Upper lobe of left lung (tissue), 6 donors: Measurements from ENCODE around the gene SYTL5. TPM values are rescaled to one million over a fixed set of nuclear protein-coding genes. Genes with fewer than 3 reads are reported as not detected.

Source experiments
- ATAC-seq, 2 donors: fragments of 200-7000 bp; cut with Tn5 transposase; one replicate each; pipeline ENCODE4 v1.9.1; 2022; ENCODE audit warnings: mild to moderate bottlenecking in 2 of 2, moderate library complexity in 2 of 2; ENCODE audit not compliant: low FRiP score in 2 of 2
- DNase-seq, 2 donors: peaks; one replicate each; pipeline ENCODE4 v3.0.0-alpha.2; 2019 to 2020
- H3K27ac ChIP-seq, 4 donors: fragments of 200-600 bp; sonication (generic); one replicate each; pipeline ENCODE4 v1.5.1; 2016 to 2019
- H3K27me3 ChIP-seq, 4 donors: fragments of 200-600 bp; sonication (generic); one replicate each; pipeline ENCODE4 v1.5.1; 2017 to 2019
- H3K36me3 ChIP-seq, 4 donors: fragments of 200-600 bp; sonication (generic); one replicate each; pipeline ENCODE4 v1.5.1; 2016 to 2019
- H3K4me1 ChIP-seq, 4 donors: fragments of 200-600 bp; sonication (generic); one replicate each; pipeline ENCODE4 v1.5.1; 2018 to 2019
- H3K4me3 ChIP-seq, 4 donors: fragments of 200-600 bp; sonication (generic); one replicate each; pipeline ENCODE4 v1.5.1; 2017 to 2019; ENCODE audit warnings: mild to moderate bottlenecking in 2 of 4, moderate library complexity in 1 of 4
- H3K9me3 ChIP-seq, 4 donors: fragments of 200-600 bp; sonication (generic); one replicate each; pipeline ENCODE4 v1.5.1; 2018 to 2019
- EP300 ChIP-seq, 4 donors: sonication (generic); formaldehyde crosslinking; IDR thresholded peaks; one replicate each; pipeline ENCODE4 v1.5.1; 2017; ENCODE audit warnings: antibody characterized with exemption in 4 of 4, control low read depth in 2 of 4
- POLR2A ChIP-seq, 4 donors: fragments of 450-650 bp; IDR thresholded peaks; one replicate each; pipeline ENCODE4 v1.5.1; 2016 to 2017; ENCODE audit warnings: antibody characterized with exemption in 4 of 4, mild to moderate bottlenecking in 2 of 4
- POLR2AphosphoS5 ChIP-seq, 2 donors: sonication (generic); formaldehyde crosslinking; IDR thresholded peaks; one replicate each; pipeline ENCODE4 v1.5.1; 2017; ENCODE audit warnings: antibody characterized with exemption in 2 of 2
- WGBS, 2 donors: methylation state at CpG; one replicate each; pipeline ENCODE4 v1.1.5; 2017 to 2018; 5-methylcytosine and 5-hydroxymethylcytosine counted together
- total RNA-seq, 6 donors: library from RNA; depleted of rRNA in 4 of 6; stranded (reverse); fragments of >200 nt in 4 of 6; gene quantifications; one replicate each; pipeline versions ENCODE4 v1.1.0 to v1.2.1, GENCODE V29; 2016 to 2021
- TF ChIP-seq, protein P1 (sequence below), 6 experiments: fragments of 450-650 bp in 4 of 6; fragments of 200-600 bp in 2 of 6; sonication (generic) in 2 of 6; IDR thresholded peaks; one replicate each; pipeline ENCODE4 v1.5.1; 2016 to 2019; ENCODE audit warnings: antibody characterized with exemption in 6 of 6
- donor health status: DM: no; HTN: no; CAD: no; lungs with moderate emphysema.
- donor health status: DM: no; HTN: yes; CAD: no; lungs with severe emphysema.

The SYTL5 gene
- total RNA-seq, 6 donors from 2014 or later, result 0.30 to 3.6 (median 0.71) TPM

DNA sequence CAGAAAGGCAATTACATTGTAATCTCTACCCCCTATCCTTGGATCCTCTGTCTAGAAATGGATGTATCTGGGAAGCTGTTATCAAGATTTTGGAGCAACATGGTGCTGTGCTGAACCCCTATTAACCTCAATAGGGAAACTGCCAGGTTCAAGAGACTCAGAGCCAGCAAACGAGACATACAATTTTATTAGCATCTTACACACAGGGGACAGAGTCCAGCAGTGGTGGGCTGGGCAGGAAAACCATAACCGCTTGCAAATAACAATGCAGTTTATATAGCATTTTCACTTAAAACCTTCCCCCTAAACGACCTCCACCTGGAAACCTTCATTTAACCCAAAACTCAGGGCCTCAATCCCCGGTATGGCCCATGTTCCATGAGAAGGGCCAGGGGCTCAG, 79.5 kb downstream of the SYTL5 start:
- Histone ChIP-seq H3K4me1 (no peaks in the 10 kb centered on the region), H3K9me3 (no peaks in the 10 kb centered on the region), H3K36me3 (no peaks in the 10 kb centered on the region), H3K27me3 (no peaks in the 10 kb centered on the region), H3K4me3 (no peak overlapping the region), H3K27ac (no peak overlapping the region)
- ATAC-seq, result no peak
- WGBS, 2 donors, result 69 to 94% methylated on average over 2 to 4 of the region's 4 CpGs
- no peak for TF ChIP-seq POLR2A (IDR thresholded peaks at IDR 0.05)
- no peak for TF ChIP-seq EP300 (IDR thresholded peaks at IDR 0.05)
- TF ChIP-seq, protein P1, sequence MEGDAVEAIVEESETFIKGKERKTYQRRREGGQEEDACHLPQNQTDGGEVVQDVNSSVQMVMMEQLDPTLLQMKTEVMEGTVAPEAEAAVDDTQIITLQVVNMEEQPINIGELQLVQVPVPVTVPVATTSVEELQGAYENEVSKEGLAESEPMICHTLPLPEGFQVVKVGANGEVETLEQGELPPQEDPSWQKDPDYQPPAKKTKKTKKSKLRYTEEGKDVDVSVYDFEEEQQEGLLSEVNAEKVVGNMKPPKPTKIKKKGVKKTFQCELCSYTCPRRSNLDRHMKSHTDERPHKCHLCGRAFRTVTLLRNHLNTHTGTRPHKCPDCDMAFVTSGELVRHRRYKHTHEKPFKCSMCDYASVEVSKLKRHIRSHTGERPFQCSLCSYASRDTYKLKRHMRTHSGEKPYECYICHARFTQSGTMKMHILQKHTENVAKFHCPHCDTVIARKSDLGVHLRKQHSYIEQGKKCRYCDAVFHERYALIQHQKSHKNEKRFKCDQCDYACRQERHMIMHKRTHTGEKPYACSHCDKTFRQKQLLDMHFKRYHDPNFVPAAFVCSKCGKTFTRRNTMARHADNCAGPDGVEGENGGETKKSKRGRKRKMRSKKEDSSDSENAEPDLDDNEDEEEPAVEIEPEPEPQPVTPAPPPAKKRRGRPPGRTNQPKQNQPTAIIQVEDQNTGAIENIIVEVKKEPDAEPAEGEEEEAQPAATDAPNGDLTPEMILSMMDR (IDR thresholded peaks at IDR 0.05), result no peak
- no peak for TF ChIP-seq POLR2AphosphoS5 (IDR thresholded peaks at IDR 0.05)
- no peak for DNase-seq

DNA sequence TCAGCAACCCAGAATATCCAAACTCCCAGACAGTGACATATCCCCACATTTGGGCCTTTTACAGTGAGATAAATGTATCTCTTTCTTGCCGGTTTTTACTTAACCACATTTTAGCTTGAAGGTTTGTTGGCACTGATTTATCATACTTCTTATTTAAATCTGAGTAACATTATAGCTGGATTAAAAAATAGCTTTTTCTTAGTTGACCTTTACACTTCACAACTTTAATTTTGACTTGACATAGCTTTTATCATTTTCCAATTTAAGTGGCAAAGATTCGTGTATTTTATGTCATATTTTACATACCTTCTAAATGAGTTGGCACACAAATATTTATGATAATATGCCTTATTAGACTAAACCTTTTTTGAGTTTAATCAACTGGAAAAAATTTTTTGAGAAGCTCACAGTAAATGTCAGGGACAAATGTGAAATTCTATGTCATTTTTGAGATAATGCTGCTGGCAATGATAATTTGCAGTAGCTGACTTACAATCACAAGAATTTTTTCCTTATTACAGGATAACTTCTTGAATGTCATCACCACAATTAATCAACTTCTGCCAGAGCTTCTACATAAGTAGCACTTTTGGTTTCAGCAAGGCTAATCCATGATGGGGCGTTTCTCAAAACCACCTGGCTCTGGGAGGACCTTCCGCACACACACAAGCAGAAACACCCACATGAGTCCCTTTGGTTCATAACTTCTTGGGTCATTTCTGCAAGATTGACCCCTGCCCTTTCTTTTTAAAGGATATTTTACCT, 80.3 kb downstream of the SYTL5 start:
- Histone ChIP-seq H3K9me3 (no peaks in the 10 kb centered on the region), H3K27ac (no peak overlapping the region), H3K4me1 (no peaks in the 10 kb centered on the region), H3K27me3 (no peaks in the 10 kb centered on the region), H3K36me3 (no peaks in the 10 kb centered on the region), H3K4me3 (no peak overlapping the region)
- DNase-seq (no peak), ATAC-seq (no peak)
- WGBS, 2 donors, result 75 to 81% methylated on average over 3 to 4 of the region's 4 CpGs
- TF ChIP-seq, protein P1 (IDR thresholded peaks at IDR 0.05), result no peak
- no peak for TF ChIP-seq EP300 (IDR thresholded peaks at IDR 0.05)
- no peak for TF ChIP-seq POLR2A (IDR thresholded peaks at IDR 0.05)
- no peak for TF ChIP-seq POLR2AphosphoS5 (IDR thresholded peaks at IDR 0.05)

DNA sequence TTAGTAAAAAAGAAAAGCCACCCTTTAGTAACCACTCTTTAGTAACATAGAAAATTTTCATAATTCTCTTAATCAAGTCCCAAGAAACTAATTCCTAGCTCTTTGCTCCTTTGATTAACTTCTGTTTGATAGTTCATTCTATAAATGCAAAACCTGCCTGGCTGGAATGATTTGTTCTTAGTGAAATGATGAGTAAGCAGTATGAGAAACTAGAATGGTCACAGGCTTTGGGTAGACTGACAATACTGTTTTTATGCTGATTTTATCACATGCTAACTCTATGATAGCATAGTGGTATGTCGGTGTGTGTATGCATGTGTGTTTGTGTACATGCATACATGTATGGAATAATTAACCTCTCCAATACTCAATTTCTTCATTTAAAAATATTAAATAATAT, 81.2 kb downstream of the SYTL5 start:
- Histone ChIP-seq H3K4me1 (no peaks in the 10 kb centered on the region), H3K27ac (no peak overlapping the region), H3K4me3 (no peak overlapping the region), H3K9me3 (no peaks in the 10 kb centered on the region), H3K36me3 (no peaks in the 10 kb centered on the region), H3K27me3 (no peaks in the 10 kb centered on the region)
- ATAC-seq (no peak), DNase-seq (no peak)
- TF ChIP-seq EP300 (IDR thresholded peaks at IDR 0.05) (no peak), POLR2A (IDR thresholded peaks at IDR 0.05) (no peak), POLR2AphosphoS5 (IDR thresholded peaks at IDR 0.05) (no peak)
- TF ChIP-seq, protein P1 (IDR thresholded peaks at IDR 0.05), result no peak
- 89 to 95% methylated on average over 1 of the region's 1 CpG for WGBS, 2 donors

DNA sequence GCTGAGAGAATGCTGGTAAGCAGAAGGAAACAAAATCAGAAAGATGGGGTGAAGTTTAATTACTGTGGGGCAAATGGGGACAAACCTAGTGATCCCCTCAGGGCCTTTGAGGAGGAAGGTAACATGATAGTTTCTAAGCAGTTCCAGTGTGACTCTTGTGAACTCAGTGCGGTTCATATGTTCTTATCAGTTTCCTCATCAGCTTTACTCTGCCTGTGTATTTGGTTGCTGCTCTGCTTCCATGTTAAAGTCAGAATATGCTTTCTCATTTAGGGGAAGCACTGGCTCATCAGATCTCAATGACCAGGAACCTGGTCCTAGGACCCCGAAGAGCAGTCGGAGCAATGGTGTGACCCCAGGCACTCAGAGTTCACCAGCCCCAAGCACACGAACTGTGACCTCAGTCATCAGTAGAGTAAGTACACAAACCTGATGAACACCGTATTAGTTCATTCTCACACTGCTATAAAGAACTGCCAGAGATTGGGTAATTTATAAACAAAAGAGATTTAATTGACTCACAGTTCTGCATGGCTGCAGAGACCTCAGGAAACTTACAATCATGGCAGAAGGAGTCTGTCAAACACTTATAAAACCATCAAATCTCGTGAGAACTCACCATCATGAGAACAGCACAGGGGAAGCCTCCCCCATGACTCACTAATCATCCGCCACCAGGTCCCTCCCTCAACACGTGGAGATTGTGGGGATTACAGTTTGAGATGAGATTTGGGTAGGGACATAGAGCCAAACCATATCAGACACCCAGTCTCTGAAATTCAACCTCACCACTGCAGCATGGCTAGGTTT, 83.0 kb downstream of the SYTL5 start:
- 61 to 68% methylated on average over 6 to 8 of the region's 8 CpGs for WGBS, 2 donors
- no peak for ATAC-seq

More for the DNA sequence above, 83.0 kb downstream of the SYTL5 start:
- Histone ChIP-seq H3K36me3 (no peaks in the 10 kb centered on the region), H3K9me3 (no peaks in the 10 kb centered on the region), H3K27me3 (no peaks in the 10 kb centered on the region), H3K4me3 (no peak overlapping the region), H3K27ac (no peak overlapping the region), H3K4me1 (no peaks in the 10 kb centered on the region)
- no peak for TF ChIP-seq EP300 (IDR thresholded peaks at IDR 0.05)
- TF ChIP-seq POLR2AphosphoS5 (IDR thresholded peaks at IDR 0.05), result no peak
- TF ChIP-seq, protein P1 (IDR thresholded peaks at IDR 0.05), result no peak
- TF ChIP-seq POLR2A (IDR thresholded peaks at IDR 0.05), result no peak
- no peak for DNase-seq
